ENCODE data around the gene YWHAG. TPM values are rescaled to one million over a fixed set of nuclear protein-coding genes. Genes with fewer than 3 reads are reported as not detected.

The YWHAG gene
- total RNA-seq, 1 experiment from 2014 or later, result 89.8 TPM

Other genes with a start within 250 kb of the YWHAG start
- gene SRRM3, start 157.1 kb downstream of the YWHAG start, total RNA-seq (2014; rRNA removed; shearing (Covaris generic)), result not detected in 2 replicates
- 147 and 157 TPM in 2 replicates for gene HSPB1, start 56.3 kb downstream of the YWHAG start, total RNA-seq (2014; rRNA removed; shearing (Covaris generic))
- 0.10 and 0.60 TPM in 2 replicates for gene SSC4D, start 50.7 kb upstream of the YWHAG start, total RNA-seq (2014; rRNA removed; shearing (Covaris generic))
- 5.5 and 6.1 TPM in 2 replicates for gene ZP3, start 66.0 kb upstream of the YWHAG start, total RNA-seq (2014; rRNA removed; shearing (Covaris generic))
- gene DTX2, start 102.7 kb upstream of the YWHAG start, total RNA-seq (2014; rRNA removed; shearing (Covaris generic)), result 10.9 and 11.6 TPM in 2 replicates
- not detected in 2 replicates for gene UPK3B, start 151.6 kb upstream of the YWHAG start, total RNA-seq (2014; rRNA removed; shearing (Covaris generic))
- gene SPDYE16, start 184.3 kb upstream of the YWHAG start, total RNA-seq (2014; rRNA removed; shearing (Covaris generic)), result not detected in 2 replicates